Sigmoid colon (tissue), 7 donors: ENCODE measurements around the gene ACADL. TPM values are rescaled to one million over a fixed set of nuclear protein-coding genes. Genes with fewer than 3 reads are reported as not detected.
A peak's percentile ranks its signal among the peaks of the same experiment; 100 is the strongest.

Experiments
- DNase-seq: peaks from one replicate; pipeline ENCODE4 v3.0.0-alpha.2; 2019
- H3K27ac ChIP-seq, 4 donors: fragments of 200-600 bp; sonication (generic); one replicate each; pipeline ENCODE4 v1.5.1; 2016 to 2019; ENCODE audit warnings: mild to moderate bottlenecking in 1 of 4
- H3K27me3 ChIP-seq, 3 donors: fragments of 200-600 bp; sonication (generic); one replicate each; pipeline ENCODE4 v1.5.1; 2019; ENCODE audit warnings: mild to moderate bottlenecking in 1 of 3
- H3K36me3 ChIP-seq, 4 donors: fragments of 200-600 bp; sonication (generic); one replicate each; pipeline ENCODE4 v1.5.1; 2016 to 2019
- H3K4me1 ChIP-seq, 4 donors: fragments of 200-600 bp; sonication (generic); one replicate each; pipeline ENCODE4 v1.5.1; 2017 to 2019
- H3K4me3 ChIP-seq, 4 donors: fragments of 200-600 bp; sonication (generic); one replicate each; pipeline ENCODE4 v1.5.1; 2017 to 2019; ENCODE audit warnings: mild to moderate bottlenecking in 2 of 4, moderate library complexity in 1 of 4
- H3K9me3 ChIP-seq, 4 donors: fragments of 200-600 bp in 3 of 4; sonication (generic) in 3 of 4; one replicate each; pipeline versions ENCODE4 v1.5.1 to v1.6.1; 2013 to 2019
- EP300 ChIP-seq, 4 donors: sonication (generic); formaldehyde crosslinking; IDR thresholded peaks; one replicate each; pipeline ENCODE4 v1.6.1; 2017; ENCODE audit warnings: antibody characterized with exemption in 4 of 4
- POLR2A ChIP-seq, 2 donors: fragments of 450-650 bp; IDR thresholded peaks; one replicate each; pipeline ENCODE4 v1.6.1; 2016; ENCODE audit warnings: antibody characterized with exemption in 2 of 2, mild to moderate bottlenecking in 2 of 2, moderate library complexity in 2 of 2
- POLR2AphosphoS5 ChIP-seq, 4 donors: sonication (generic); formaldehyde crosslinking; IDR thresholded peaks; one replicate each; pipeline ENCODE4 v1.6.1; 2017; ENCODE audit warnings: antibody characterized with exemption in 4 of 4
- WGBS, 2 donors: extraction: QIAGEN DNeasy Blood & Tissue Kit; methylation state at CpG; one replicate each; pipeline ENCODE4 v1.1.7; 2013; 5-methylcytosine and 5-hydroxymethylcytosine counted together
- intact Hi-C: fragments of 100-400 bp; cut with DNase I; formaldehyde crosslinking; loops from one replicate; pipeline ENCODE4 v1.15.1; 2023
- polyA plus RNA-seq, 3 donors: library from polyadenylated mRNA; stranded (reverse); fragments of 200-250 nt; gene quantifications; one replicate each; pipeline ENCODE4 v1.2.3, GENCODE V29; 2013
- total RNA-seq, 4 donors: library from RNA; depleted of rRNA; stranded (reverse); fragments of >200 nt; gene quantifications; one replicate each; pipeline ENCODE4 v1.1.0, GENCODE V29; 2016
- TF ChIP-seq, protein P1 (sequence below), 4 experiments: fragments of 450-650 bp in 3 of 4; fragments of 200-600 bp in 1 of 4; IDR thresholded peaks; one replicate each; pipeline ENCODE4 v1.5.1; 2016 to 2019; ENCODE audit warnings: antibody characterized with exemption in 4 of 4, mild to moderate bottlenecking in 3 of 4, moderate library complexity in 2 of 4
- donor health status: healthy with polysubstance abuse.
- donor health status: Bipolar disorder and iron deficiency.
- donor health status: healthy.

The ACADL gene
- total and polyA plus RNA-seq, 7 donors, result 0.15 to 4.7 (median 2.4) TPM; not detected in 1

DNA sequence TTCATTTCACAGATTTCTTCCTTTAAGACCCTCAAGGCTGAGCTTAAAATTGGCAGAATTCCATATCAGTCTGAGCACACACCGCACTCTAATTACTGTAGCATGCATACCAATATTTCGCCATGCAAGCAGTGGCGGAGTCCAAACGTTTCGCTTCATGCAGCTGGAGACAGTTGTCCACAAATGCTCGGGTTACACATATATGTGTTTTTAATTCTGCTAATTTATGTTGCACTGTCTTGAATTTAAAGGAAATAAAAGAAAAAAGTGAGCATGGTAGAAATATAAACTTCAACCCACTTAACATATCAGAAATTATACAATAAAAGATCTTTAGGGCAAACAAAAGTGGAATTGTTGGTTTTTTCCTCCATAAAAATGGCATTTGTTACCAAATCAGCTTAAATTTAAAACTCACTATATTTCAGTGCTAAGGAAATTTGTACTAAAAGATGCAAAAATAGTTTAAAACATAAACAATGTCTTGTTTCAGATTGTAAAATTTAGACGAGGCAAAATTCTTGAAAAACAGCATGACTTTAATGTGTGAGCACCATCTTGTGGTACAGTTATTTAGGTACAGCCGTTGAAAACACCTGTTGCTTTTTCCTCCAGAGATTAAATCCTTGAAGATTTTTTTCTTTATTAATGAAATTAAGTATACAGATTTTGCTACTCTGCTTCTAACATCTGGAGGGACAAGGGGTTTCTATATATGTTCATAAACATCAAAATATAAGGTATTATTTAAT, 30.0 kb downstream of the ACADL start:
- Histone ChIP-seq H3K27me3 (no peaks in the 10 kb centered on the region), H3K36me3 (no peaks in the 10 kb centered on the region), H3K4me3 (peak overlapping the region in 3 of 4 donors; percentile 19 to 32 (median 30)), H3K4me1 (peaks cover 0 to 6% (median 3%) of the 10 kb centered on the region in 4 donors), H3K27ac (no peak overlapping the region), H3K9me3 (no peaks in the 10 kb centered on the region)
- WGBS, 2 donors, result 27 to 39% methylated on average over 8 of the region's 8 CpGs
- intact Hi-C loops, result loop anchor here (2.0 to 10.0 kb wide), 5 partner anchors 22 to 860 kb away; partner anchors contain the start of gene MAP2
- DNase-seq, result peak; percentile 54
- TF ChIP-seq, protein P1, sequence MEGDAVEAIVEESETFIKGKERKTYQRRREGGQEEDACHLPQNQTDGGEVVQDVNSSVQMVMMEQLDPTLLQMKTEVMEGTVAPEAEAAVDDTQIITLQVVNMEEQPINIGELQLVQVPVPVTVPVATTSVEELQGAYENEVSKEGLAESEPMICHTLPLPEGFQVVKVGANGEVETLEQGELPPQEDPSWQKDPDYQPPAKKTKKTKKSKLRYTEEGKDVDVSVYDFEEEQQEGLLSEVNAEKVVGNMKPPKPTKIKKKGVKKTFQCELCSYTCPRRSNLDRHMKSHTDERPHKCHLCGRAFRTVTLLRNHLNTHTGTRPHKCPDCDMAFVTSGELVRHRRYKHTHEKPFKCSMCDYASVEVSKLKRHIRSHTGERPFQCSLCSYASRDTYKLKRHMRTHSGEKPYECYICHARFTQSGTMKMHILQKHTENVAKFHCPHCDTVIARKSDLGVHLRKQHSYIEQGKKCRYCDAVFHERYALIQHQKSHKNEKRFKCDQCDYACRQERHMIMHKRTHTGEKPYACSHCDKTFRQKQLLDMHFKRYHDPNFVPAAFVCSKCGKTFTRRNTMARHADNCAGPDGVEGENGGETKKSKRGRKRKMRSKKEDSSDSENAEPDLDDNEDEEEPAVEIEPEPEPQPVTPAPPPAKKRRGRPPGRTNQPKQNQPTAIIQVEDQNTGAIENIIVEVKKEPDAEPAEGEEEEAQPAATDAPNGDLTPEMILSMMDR (IDR thresholded peaks at IDR 0.05), result peak; percentile 10 to 76 (median 62)
- no peak for TF ChIP-seq EP300 (IDR thresholded peaks at IDR 0.05)

DNA sequence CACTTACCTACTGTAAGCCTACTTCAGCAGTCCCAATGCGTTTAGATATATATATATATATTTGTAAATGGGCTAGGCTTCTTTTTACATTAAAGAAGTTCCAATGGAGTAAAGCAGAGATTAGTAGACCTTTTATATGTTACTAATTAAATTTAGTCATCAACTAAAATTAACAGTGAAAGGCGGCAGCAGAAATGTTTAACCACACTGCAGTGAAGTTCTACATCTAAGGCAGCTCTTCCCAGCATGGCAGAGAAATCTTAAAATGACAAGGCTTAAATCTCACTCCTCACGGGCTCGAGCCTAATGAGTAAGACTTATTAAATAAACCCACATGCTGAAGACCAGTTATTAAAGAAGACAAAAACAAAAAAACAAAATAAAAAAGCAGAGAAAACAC, 34.9 kb downstream of the ACADL start:
- Histone ChIP-seq H3K9me3 (peaks cover 0 to 3% (median 1%) of the 10 kb centered on the region in 4 donors), H3K4me3 (no peak overlapping the region), H3K36me3 (no peaks in the 10 kb centered on the region), H3K27me3 (no peaks in the 10 kb centered on the region), H3K4me1 (peaks cover 0 to 5% (median 2%) of the 10 kb centered on the region in 4 donors), H3K27ac (no peak overlapping the region)
- TF ChIP-seq EP300 (IDR thresholded peaks at IDR 0.05), result no peak
- TF ChIP-seq POLR2A (IDR thresholded peaks at IDR 0.05), result no peak
- no peak for TF ChIP-seq POLR2AphosphoS5 (IDR thresholded peaks at IDR 0.05)
- TF ChIP-seq, protein P1 (IDR thresholded peaks at IDR 0.05), result no peak
- 43 to 74% methylated on average over 4 of the region's 4 CpGs for WGBS, 2 donors
- intact Hi-C loops, result loop anchor here (10.0 kb wide), 2 partner anchors 766 to 856 kb away; partner anchors contain the start of gene MAP2
- no peak for DNase-seq

DNA sequence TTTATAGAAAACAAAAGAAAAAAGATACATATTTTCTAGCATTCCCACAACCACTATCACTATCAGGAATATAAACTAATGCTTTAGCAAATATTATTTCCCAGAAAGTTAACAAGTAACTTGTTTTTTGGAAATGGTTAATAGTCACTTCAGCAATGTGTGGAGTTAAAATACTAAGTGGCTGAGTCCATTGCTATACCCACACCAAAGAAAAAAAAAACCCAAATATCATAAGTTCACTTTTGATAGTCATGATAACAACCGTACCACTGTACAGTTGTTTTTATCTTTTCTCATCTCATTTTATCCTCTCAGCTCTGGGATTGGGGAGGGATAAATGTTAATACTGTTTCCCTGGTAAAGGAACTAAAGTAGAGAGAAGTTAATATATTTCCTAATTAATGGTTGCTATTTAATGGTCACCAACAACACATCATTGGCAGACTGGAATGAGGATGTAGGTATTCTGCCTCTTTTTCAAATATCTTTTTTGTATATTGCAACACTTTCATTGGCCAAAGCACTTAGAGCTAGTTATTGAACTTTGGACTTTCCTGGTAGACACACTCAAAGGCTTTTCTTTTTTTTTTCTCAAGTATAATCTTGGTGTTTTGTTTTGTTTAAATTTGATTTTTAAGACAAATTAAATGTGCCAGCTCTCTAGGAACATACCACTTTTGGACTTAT, 35.7 kb downstream of the ACADL start:
- H3K27me3 ChIP-seq, result no peaks in the 10 kb centered on the region
- no peak for TF ChIP-seq POLR2AphosphoS5 (IDR thresholded peaks at IDR 0.05)
- TF ChIP-seq, protein P1 (IDR thresholded peaks at IDR 0.05), result no peak
- TF ChIP-seq POLR2A (IDR thresholded peaks at IDR 0.05), result no peak
- TF ChIP-seq EP300 (IDR thresholded peaks at IDR 0.05), result no peak
- DNase-seq, result no peak
- H3K36me3 ChIP-seq, result no peaks in the 10 kb centered on the region
- H3K4me1 ChIP-seq, result no peaks in the 10 kb centered on the region
- no peak overlapping the region for H3K27ac ChIP-seq
- H3K4me3 ChIP-seq, result no peak overlapping the region
- intact Hi-C loops, result loop anchor here (10.0 kb wide), 2 partner anchors 765 to 855 kb away; partner anchors contain the start of gene MAP2
- peaks cover 0 to 5% (median 3%) of the 10 kb centered on the region in 4 donors for H3K9me3 ChIP-seq
- WGBS, 2 donors, result 15 to 63% methylated on average over 1 of the region's 1 CpG

DNA sequence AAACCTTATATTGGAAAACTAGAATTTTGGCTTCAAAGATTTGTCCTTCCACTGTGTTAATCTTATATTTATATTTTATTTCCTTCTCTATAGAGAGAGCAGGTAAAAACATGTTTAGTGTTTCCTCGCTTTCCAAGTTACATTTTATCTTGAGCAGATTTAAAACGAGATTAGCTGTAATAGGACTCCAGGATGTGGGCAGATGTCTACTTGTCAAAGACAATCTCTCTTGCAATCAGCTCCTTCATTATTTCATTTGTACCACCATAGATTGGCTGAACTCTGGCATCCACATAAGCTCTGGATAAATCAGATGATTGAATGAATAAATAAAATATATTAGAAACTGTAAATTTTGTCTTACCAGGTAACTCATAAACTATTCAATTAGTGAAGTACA, 36.5 kb downstream of the ACADL start:
- H3K27me3 ChIP-seq, result no peaks in the 10 kb centered on the region
- H3K27ac ChIP-seq, result no peak overlapping the region
- no peaks in the 10 kb centered on the region for H3K36me3 ChIP-seq
- no peaks in the 10 kb centered on the region for H3K4me1 ChIP-seq
- no peak overlapping the region for H3K4me3 ChIP-seq
- intact Hi-C loops, result no loop called here
- TF ChIP-seq POLR2A (IDR thresholded peaks at IDR 0.05) (no peak), POLR2AphosphoS5 (IDR thresholded peaks at IDR 0.05) (no peak), EP300 (IDR thresholded peaks at IDR 0.05) (no peak)
- TF ChIP-seq, protein P1 (IDR thresholded peaks at IDR 0.05), result no peak
- WGBS, 2 donors, result 56 to 77% methylated on average over 2 of the region's 2 CpGs
- no peak for DNase-seq
- peaks cover 0 to 9% (median 3%) of the 10 kb centered on the region in 4 donors for H3K9me3 ChIP-seq
